Kidney (tissue), 14 donors: Measurements from ENCODE around the gene QSER1. TPM values are rescaled to one million over a fixed set of nuclear protein-coding genes. Genes with fewer than 3 reads are reported as not detected.
"Not testable (repeated sequence)": the region's sequence is repeated elsewhere in the genome, so short reads cannot be mapped to it uniquely, and the experiment has no call there.

Experiments used
- DNase-seq, 5 donors: peaks; one replicate each; pipeline ENCODE4 v3.0.0-alpha.2; 2013 to 2020
- FAIRE-seq: peaks from 2 replicates; lab custom pipeline; 2012; peaks lifted over from hg19 to GRCh38; lab: Jason Lieb, UNC
- H3K27ac ChIP-seq, 2 donors: one replicate each; pipeline ENCODE4 v1.7.0; 2013; ENCODE audit warnings: low read depth in 2 of 2, low read length in 2 of 2, inconsistent platforms in 1 of 2
- H3K27me3 ChIP-seq: one replicate; pipeline ENCODE4 v1.7.1; 2013; ENCODE audit warnings: low read length, inconsistent platforms; ENCODE audit not compliant: control insufficient read depth, insufficient read depth
- H3K36me3 ChIP-seq, 3 donors: one replicate each; pipeline versions ENCODE4 v1.7.0 to v1.7.1; 2013; ENCODE audit warnings: low read length in 3 of 3, control low read depth in 1 of 3, inconsistent platforms in 1 of 3; ENCODE audit not compliant: insufficient read depth in 3 of 3, control insufficient read depth in 2 of 3
- H3K4me1 ChIP-seq, 3 donors: one replicate each; pipeline versions ENCODE4 v1.7.0 to v1.7.1; 2013; ENCODE audit warnings: low read length in 3 of 3, inconsistent platforms in 1 of 3, low read depth in 1 of 3; ENCODE audit not compliant: control insufficient read depth in 2 of 3, insufficient read depth in 2 of 3
- H3K4me3 ChIP-seq, 3 donors: one replicate each; pipeline versions ENCODE4 v1.7.0 to v1.8.1; 2013; ENCODE audit warnings: low read length in 3 of 3, control low read depth in 1 of 3, inconsistent platforms in 1 of 3
- H3K9ac ChIP-seq, 3 donors: one replicate each; pipeline versions ENCODE4 v1.7.0 to v1.7.1; 2013; ENCODE audit warnings: low read length in 3 of 3, control low read depth in 1 of 3, inconsistent platforms in 1 of 3
- H3K9me3 ChIP-seq, 3 donors: one replicate each; pipeline versions ENCODE4 v1.7.0 to v1.7.1; 2013; ENCODE audit warnings: low read length in 3 of 3, control low read depth in 1 of 3, inconsistent platforms in 1 of 3; ENCODE audit not compliant: control insufficient read depth in 2 of 3, insufficient read depth in 1 of 3
- intact Hi-C: fragments of 100-400 bp; cut with DNase I; formaldehyde crosslinking; loops from one replicate; pipeline ENCODE4 v1.11.1; 2022
- polyA plus RNA-seq: library from polyadenylated mRNA; stranded (reverse); fragments of 350-450 nt; fragmentation: Illumina TruSeq; extraction: RNeasy Lipid Tissue Mini Kit (QIAGEN cat#74804); gene quantifications from one replicate; pipeline ENCODE4 v1.2.3, GENCODE V29; 2014; ENCODE audit warnings: low read depth, low replicate concordance; ENCODE audit not compliant: insufficient read depth
- total RNA-seq: library from RNA; stranded (reverse); fragmentation: NEBNext Ultra II Directional; extraction: Animal tissue kit (Norgen Biotek cat#: 25700); gene quantifications from one replicate; pipeline ENCODE4 v1.2.1, GENCODE V29; 2021
- TF ChIP-seq, protein P1 (sequence below): IDR thresholded peaks from 3 replicates; pipeline ENCODE4 v1.5.1; 2012; ENCODE audit warnings: mild to moderate bottlenecking, moderate library complexity, borderline replicate concordance; ENCODE audit not compliant: insufficient read depth; ENCODE audit errors: extremely low read depth
- donor health status: control.
- donor health status: control.
- donor health status: control.
- donor health status: control.
- donor health status: control.
- donor health status: DM: yes; HTN: yes; CAD: no.
- donor health status: Normal renal cell carcinoma (clear cell type).

The QSER1 gene
- total and polyA plus RNA-seq, 2 donors from 2014 or later: 2.8 to 27.4 TPM

DNA sequence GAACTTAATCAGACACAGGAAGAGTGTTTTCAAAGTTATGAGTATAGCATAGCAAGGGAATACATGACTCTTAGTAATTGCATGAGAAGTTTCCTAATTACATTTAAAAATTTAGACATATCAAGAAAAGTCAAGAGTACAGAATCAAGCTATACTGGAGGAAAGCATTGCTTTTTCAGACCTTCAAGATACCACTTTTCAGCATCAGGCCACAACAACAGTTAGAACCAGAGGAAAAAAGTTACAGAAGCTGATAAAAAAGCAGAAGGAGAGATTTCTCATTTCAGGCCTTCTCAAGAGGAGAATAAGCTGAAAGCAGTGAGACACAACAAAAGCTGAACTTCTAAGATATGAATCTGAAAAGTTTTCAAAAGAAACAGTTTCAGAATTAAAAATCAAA is 28.1 kb upstream of the QSER1 start:
- Histone ChIP-seq H3K27ac (no peak overlapping the region), H3K27me3 (no peaks in the 10 kb centered on the region), H3K4me1 (no peaks in the 10 kb centered on the region), H3K9ac (no peak overlapping the region), H3K4me3 (no peak overlapping the region), H3K36me3 (no peaks in the 10 kb centered on the region), H3K9me3 (peaks cover 0 to 5% (median 0%) of the 10 kb centered on the region in 3 donors)
- no peak for FAIRE-seq
- DNase-seq: no peak
- intact Hi-C loops: no loop called here
- TF ChIP-seq, protein P1, sequence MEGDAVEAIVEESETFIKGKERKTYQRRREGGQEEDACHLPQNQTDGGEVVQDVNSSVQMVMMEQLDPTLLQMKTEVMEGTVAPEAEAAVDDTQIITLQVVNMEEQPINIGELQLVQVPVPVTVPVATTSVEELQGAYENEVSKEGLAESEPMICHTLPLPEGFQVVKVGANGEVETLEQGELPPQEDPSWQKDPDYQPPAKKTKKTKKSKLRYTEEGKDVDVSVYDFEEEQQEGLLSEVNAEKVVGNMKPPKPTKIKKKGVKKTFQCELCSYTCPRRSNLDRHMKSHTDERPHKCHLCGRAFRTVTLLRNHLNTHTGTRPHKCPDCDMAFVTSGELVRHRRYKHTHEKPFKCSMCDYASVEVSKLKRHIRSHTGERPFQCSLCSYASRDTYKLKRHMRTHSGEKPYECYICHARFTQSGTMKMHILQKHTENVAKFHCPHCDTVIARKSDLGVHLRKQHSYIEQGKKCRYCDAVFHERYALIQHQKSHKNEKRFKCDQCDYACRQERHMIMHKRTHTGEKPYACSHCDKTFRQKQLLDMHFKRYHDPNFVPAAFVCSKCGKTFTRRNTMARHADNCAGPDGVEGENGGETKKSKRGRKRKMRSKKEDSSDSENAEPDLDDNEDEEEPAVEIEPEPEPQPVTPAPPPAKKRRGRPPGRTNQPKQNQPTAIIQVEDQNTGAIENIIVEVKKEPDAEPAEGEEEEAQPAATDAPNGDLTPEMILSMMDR: no peak

DNA sequence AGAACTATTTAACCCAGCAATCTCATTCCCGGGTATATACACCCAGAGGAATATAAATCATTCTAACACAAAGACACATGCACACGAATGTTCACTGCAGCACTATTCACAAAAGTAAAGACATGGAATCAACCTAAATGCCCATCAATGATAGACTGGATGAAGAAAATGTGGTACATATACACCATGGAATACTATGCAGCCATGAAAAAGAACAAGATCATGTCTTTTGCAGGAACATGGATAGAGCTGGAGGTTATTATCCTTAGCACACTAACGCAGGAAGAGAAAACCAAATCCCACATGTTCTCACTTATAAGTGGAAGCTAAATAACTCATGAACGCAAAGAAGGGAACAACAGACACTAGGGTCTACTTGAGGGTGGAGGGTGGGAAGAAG is 23.9 kb upstream of the QSER1 start:
- intact Hi-C loops, H3K4me3 ChIP-seq, H3K27me3 ChIP-seq, H3K9me3 ChIP-seq, H3K36me3 ChIP-seq, DNase-seq, FAIRE-seq, H3K4me1 ChIP-seq, H3K9ac ChIP-seq, H3K27ac ChIP-seq: not testable (repeated sequence)

DNA sequence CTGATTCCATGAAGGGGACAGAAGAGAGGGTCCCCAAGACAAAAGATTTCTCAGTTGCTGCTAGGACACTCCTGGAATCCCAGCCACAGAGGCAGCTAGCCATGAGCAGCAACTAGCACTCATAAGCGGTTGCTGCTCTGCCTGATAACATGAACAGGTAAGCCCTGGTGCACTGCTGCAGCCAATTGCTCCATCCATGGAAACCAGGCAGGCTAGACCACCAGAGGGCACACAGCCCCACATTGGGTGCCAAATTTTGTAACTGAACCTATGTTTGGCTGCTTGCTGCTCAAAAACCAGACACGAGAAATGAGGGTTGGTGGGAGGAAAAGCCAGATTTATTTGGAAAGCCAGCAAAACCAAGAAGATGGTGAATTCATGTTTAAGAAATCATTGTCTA is 21.9 kb upstream of the QSER1 start:
- FAIRE-seq (no peak), DNase-seq (peak in 1 of 5 donors; percentile 9)
- H3K36me3 ChIP-seq: no peaks in the 10 kb centered on the region
- TF ChIP-seq, protein P1: no peak
- H3K27ac ChIP-seq: no peak overlapping the region
- H3K4me3 ChIP-seq: no peak overlapping the region
- intact Hi-C loops: no loop called here
- peaks cover 0 to 5% (median 0%) of the 10 kb centered on the region in 3 donors for H3K9me3 ChIP-seq
- no peaks in the 10 kb centered on the region for H3K4me1 ChIP-seq
- no peaks in the 10 kb centered on the region for H3K27me3 ChIP-seq
- H3K9ac ChIP-seq: no peak overlapping the region

DNA sequence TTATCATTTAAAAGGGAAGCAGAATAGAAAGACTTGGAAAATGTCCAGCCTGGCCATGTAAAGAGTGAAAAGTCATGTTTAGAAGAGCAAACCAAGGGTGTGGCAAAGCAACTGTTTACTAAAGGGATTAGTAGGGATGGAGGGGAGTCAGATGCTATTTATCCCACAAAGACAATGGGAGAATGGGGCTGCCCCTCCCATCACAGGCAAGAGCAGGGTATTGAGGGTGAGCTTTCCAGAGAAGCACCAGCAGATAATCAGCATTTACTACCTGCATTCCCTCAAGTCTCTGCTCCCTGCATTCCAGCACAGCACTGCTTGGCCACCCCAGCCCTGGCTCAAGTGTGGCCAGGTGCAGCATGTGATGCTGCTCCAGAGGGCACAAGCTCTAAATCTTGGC is 18.5 kb upstream of the QSER1 start:
- Histone ChIP-seq H3K27ac (no peak overlapping the region), H3K4me3 (no peak overlapping the region), H3K27me3 (no peaks in the 10 kb centered on the region), H3K4me1 (no peaks in the 10 kb centered on the region), H3K36me3 (no peaks in the 10 kb centered on the region), H3K9me3 (no peaks in the 10 kb centered on the region), H3K9ac (no peak overlapping the region)
- FAIRE-seq (no peak), DNase-seq (no peak)
- TF ChIP-seq, protein P1: no peak
- intact Hi-C loops: no loop called here
